LoVo (cell line): ENCODE measurements around the gene IFNAR2.

Experiments used
- DNase-seq: peaks from one replicate; pipeline ENCODE4 v3.0.0-alpha.2; 2016; ENCODE audit warnings: low spot score

IFNAR2 gene

DNA sequence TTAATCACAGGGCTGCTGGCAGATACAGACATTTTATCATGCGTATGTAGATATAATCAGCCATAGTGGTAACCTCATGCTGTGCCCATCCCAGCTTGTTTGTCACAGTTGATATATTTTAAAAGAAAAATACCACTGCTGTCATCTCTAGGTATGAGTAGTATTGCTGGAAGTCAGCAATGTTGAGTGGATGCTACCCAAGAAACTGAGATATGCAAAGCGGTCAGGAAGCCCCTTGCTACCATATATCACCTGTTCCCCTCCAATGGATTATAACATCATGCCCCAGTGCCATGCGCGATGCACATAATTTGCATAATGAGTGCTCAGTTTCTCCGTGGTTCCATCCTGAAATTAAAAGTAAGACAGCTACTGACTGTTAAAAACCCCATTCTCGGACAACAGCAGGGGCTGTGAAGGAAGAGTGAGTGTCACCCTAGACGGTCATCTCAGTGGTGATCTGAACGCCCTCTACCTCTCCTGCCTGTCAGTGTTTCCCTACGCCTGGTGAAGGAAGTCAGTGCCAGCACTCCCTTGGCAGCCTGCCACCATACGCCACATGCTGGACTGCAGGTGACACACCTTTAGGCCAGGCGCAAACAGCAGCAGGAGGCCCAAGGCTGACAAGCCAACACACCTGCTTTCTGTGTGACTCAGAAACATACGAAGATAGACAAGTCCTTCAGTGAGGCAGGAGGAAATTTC, 39.2 kb downstream of the IFNAR2 start:
- peak; percentile 97 for DNase-seq

DNA sequence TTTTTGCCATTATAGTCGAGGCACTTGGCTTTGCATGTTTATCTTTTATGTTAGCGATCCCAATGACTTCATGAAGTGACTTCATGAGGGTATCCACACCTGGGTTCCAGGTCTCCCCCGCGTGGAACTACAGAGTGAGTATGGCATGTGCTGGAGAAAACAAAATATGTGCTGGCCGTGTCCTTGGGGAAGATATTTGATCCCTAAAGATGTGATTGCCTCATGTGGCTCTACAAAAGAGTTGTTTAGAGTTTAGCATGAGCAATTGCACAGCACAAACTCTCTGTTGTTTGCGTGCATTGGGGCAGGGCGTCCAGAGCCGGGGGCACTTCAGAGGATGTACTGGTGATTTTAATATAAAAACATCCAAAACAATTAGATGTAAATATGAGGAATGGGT, 41.2 kb downstream of the IFNAR2 start:
- no peak for DNase-seq

DNA sequence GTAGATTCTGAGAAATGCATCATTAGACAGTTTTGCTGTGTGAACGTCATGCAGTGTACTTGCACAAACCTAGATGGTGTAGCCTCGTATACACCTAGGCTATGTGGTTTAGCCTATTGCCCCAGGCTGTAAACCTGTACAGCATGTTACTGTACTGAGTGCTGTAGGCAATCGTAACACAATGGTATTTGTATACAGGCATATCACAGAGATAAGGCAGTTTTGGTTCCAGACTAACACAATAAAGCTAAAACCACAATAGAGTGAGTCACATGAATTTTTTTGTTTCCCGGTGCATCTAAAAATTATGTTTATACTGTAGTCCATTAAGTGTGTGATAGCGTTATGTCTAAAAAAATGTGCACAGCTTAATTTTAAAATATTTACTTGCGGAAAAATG, 43.3 kb downstream of the IFNAR2 start:
- no peak for DNase-seq

GRCh38 chr21:33278721-33279120, 49.0 kb downstream of the IFNAR2 start:
- DNase-seq: no peak

- DNase-seq: no peak
Measured at GRCh38 chr21:33279330-33279820, 49.6 kb downstream of the IFNAR2 start.
